SK-N-SH (cell line): ENCODE results near the gene POLR3GL. TPM values are rescaled to one million over a fixed set of nuclear protein-coding genes. Genes with fewer than 3 reads are reported as not detected.

Experiments
- CTCF ChIA-PET: fragments of 300-600, 350-600 bp; formaldehyde crosslinking; extraction: SDS; loops from one replicate; lab custom pipeline; 2021; lab: Yijun Ruan, JAX
- POLR2A ChIA-PET: fragments of 350-600 bp; sonication (Branson Sonifier 250); formaldehyde crosslinking; extraction: SDS; loops from one replicate; lab custom pipeline; 2020; ENCODE audit warnings: antibody characterized with exemption, inconsistent platforms; lab: Yijun Ruan, JAX
- DNase-seq: peaks from one replicate; pipeline ENCODE4 v3.0.0; 2012
- H2AFZ ChIP-seq: fragments of 200-600 bp; sonication (generic); 2 replicates; pipeline ENCODE4 v1.8.1; 2016; ENCODE audit warnings: antibody characterized with exemption, mild to moderate bottlenecking, low read depth
- H3F3A ChIP-seq: fragments of 200-600 bp; sonication (generic); replicated peaks from 2 replicates; pipeline ENCODE3; 2016; ENCODE audit warnings: antibody characterized with exemption, mild to moderate bottlenecking; ENCODE audit not compliant: insufficient read depth
- H3K27ac ChIP-seq, 2 experiments: fragments of 200-500 bp in 1 of 2; fragments of 200-600 bp in 1 of 2; sonication (Bioruptor generic) in 1 of 2; sonication (generic), shearing (Covaris generic) in 1 of 2; 2 replicates each; pipeline versions ENCODE4 v1.5.1 to v1.6.1; 2014 to 2016; ENCODE audit warnings: low read depth in 2 of 2, inconsistent platforms in 1 of 2, low read length in 1 of 2, mild to moderate bottlenecking in 1 of 2, mixed read lengths in 1 of 2
- H3K27me3 ChIP-seq: fragments of 200-600 bp; sonication (generic), shearing (Covaris generic); 2 replicates; pipeline ENCODE4 v1.6.1; 2016; ENCODE audit warnings: mixed run types; ENCODE audit not compliant: insufficient read depth
- H3K36me3 ChIP-seq, 2 experiments: fragments of 200-500 bp in 1 of 2; fragments of 200-600 bp in 1 of 2; sonication (Bioruptor generic) in 1 of 2; sonication (generic) in 1 of 2; replicated peaks in 1 of 2; 2 replicates each; pipeline versions ENCODE3 to v1.5.1; 2014 to 2016; ENCODE audit warnings: low read length in 1 of 2, mild to moderate bottlenecking in 1 of 2; ENCODE audit not compliant: insufficient read depth in 2 of 2, control insufficient read depth in 1 of 2
- H3K4me1 ChIP-seq, 2 experiments: fragments of 200-500 bp in 1 of 2; fragments of 200-600 bp in 1 of 2; sonication (Bioruptor generic) in 1 of 2; sonication (generic), shearing (Covaris generic) in 1 of 2; 2 replicates each; pipeline versions ENCODE4 v1.5.1 to v1.6.1; 2014 to 2016; ENCODE audit warnings: low read depth in 1 of 2, low read length in 1 of 2, mixed run types in 1 of 2; ENCODE audit not compliant: insufficient read depth in 2 of 2, control insufficient read depth in 1 of 2
- H3K4me2 ChIP-seq: fragments of 200-600 bp; sonication (generic), shearing (Covaris generic); 2 replicates; pipeline ENCODE4 v1.6.1; 2017; ENCODE audit warnings: mixed run types
- H3K4me3 ChIP-seq, 2 experiments: fragments of 200-500 bp in 1 of 2; fragments of 200-600 bp in 1 of 2; sonication (Bioruptor generic) in 1 of 2; sonication (generic), shearing (Covaris generic) in 1 of 2; 2 replicates each; pipeline versions ENCODE4 v1.5.1 to v1.8.1; 2014 to 2016; ENCODE audit warnings: low read depth in 2 of 2, inconsistent platforms in 1 of 2, low read length in 1 of 2, mild to moderate bottlenecking in 1 of 2, mixed read lengths in 1 of 2, moderate library complexity in 1 of 2
- H3K79me2 ChIP-seq: fragments of 200-600 bp; sonication (generic); 2 replicates; pipeline ENCODE4 v1.8.1; 2017; ENCODE audit warnings: mild to moderate bottlenecking; ENCODE audit not compliant: insufficient read depth
- H3K9ac ChIP-seq: fragments of 200-600 bp; sonication (generic); 2 replicates; pipeline ENCODE4 v1.6.1; 2017; ENCODE audit warnings: mixed run types
- H3K9me2 ChIP-seq: fragments of 200-600 bp; sonication (generic); 2 replicates; pipeline ENCODE4 v1.6.1; 2017; ENCODE audit warnings: mixed run types
- H3K9me3 ChIP-seq: fragments of 200-600 bp; sonication (generic); 2 replicates; pipeline ENCODE4 v1.6.1; 2017; ENCODE audit warnings: mixed run types, mild to moderate bottlenecking, moderate library complexity
- H4K20me1 ChIP-seq: fragments of 200-600 bp; sonication (generic); 2 replicates; pipeline ENCODE4 v1.6.1; 2017; ENCODE audit warnings: mild to moderate bottlenecking, mixed run types; ENCODE audit not compliant: insufficient read depth
- ELF1 ChIP-seq: IDR thresholded peaks from 2 replicates; pipeline ENCODE4 v1.4.0; 2012
- EZH2phosphoT487 ChIP-seq: fragments of 200-600 bp; sonication (generic); IDR thresholded peaks from 2 replicates; pipeline ENCODE4 v1.6.1; 2017; ENCODE audit warnings: low read depth, mixed run types, mild to moderate bottlenecking, antibody characterized with exemption, moderate library complexity, borderline replicate concordance
- FOSL2 ChIP-seq: IDR thresholded peaks from 2 replicates; pipeline ENCODE4 v1.4.0; 2012; ENCODE audit warnings: low read depth, mild to moderate bottlenecking, moderate library complexity, borderline replicate concordance
- FOXJ3 ChIP-seq: sonication (generic); formaldehyde crosslinking; IDR thresholded peaks from 2 replicates; pipeline ENCODE4 v1.5.1; 2020; ENCODE audit warnings: mild to moderate bottlenecking, missing genetic modification reagents
- GABPA ChIP-seq: IDR thresholded peaks from 2 replicates; pipeline ENCODE4 v1.4.0; 2012; ENCODE audit warnings: low read depth, mild to moderate bottlenecking
- GATA2 ChIP-seq: sonication (generic); formaldehyde crosslinking; IDR thresholded peaks from 2 replicates; pipeline ENCODE4 v1.5.0; 2020; ENCODE audit warnings: mild to moderate bottlenecking, missing genetic modification reagents
- MEF2A ChIP-seq: IDR thresholded peaks from 2 replicates; pipeline ENCODE4 v1.4.0; 2012; ENCODE audit warnings: low read depth, borderline replicate concordance
- NFIC ChIP-seq: IDR thresholded peaks from 2 replicates; pipeline ENCODE4 v1.4.0; 2012; ENCODE audit warnings: borderline replicate concordance
- NRF1 ChIP-seq: IDR thresholded peaks from 2 replicates; pipeline ENCODE4 v1.6.1; 2012; ENCODE audit warnings: low read depth, mild to moderate bottlenecking, low read length
- POLR2AphosphoS5 ChIP-seq: IDR thresholded peaks from 2 replicates; pipeline ENCODE4 v1.6.1; 2012; ENCODE audit warnings: low read depth, low read length
- RAD21 ChIP-seq: IDR thresholded peaks from 2 replicates; pipeline ENCODE4 v1.6.1; 2012; ENCODE audit warnings: mild to moderate bottlenecking, low read length
- RCOR1 ChIP-seq: fragments of 150-350 bp; IDR thresholded peaks from 2 replicates; pipeline ENCODE4 v1.6.1; 2017; ENCODE audit warnings: antibody characterized with exemption, low read length
- RFX5 ChIP-seq: IDR thresholded peaks from 2 replicates; pipeline ENCODE4 v1.6.1; 2012; ENCODE audit warnings: mild to moderate bottlenecking, improper control_type of control experiment, low read length
- RXRA ChIP-seq: IDR thresholded peaks from 2 replicates; pipeline ENCODE4 v1.4.0; 2012; ENCODE audit warnings: low read depth, mild to moderate bottlenecking, borderline replicate concordance
- TAF1 ChIP-seq: IDR thresholded peaks from 2 replicates; pipeline ENCODE4 v1.6.1; 2012; ENCODE audit warnings: low read depth, mild to moderate bottlenecking, low read length, moderate library complexity, borderline replicate concordance
- TCF12 ChIP-seq: IDR thresholded peaks from 2 replicates; pipeline ENCODE4 v1.4.0; 2012
- YY1 ChIP-seq: IDR thresholded peaks from 2 replicates; pipeline ENCODE4 v1.4.0; 2012; ENCODE audit warnings: low read depth, mild to moderate bottlenecking
- WGBS: methylation state at CpG from one replicate; pipeline ENCODE4 v1.1.6; 2017; ENCODE audit warnings: low lambda C conversion rate; 5-methylcytosine and 5-hydroxymethylcytosine counted together
- polyA plus RNA-seq, 3 experiments: library from polyadenylated mRNA; depleted of rRNA; stranded (reverse); fragments of >200 nt; gene quantifications; 2 replicates each; pipeline ENCODE4 v1.2.3, GENCODE V29; 2012
- TF ChIP-seq, protein P1 (sequence below): IDR thresholded peaks from 2 replicates; pipeline ENCODE4 v1.4.0; 2012; ENCODE audit warnings: low read depth, borderline replicate concordance
- TF ChIP-seq, protein P2 (sequence below): fragments of 150-350 bp; IDR thresholded peaks from 2 replicates; pipeline ENCODE4 v1.6.1; 2016; ENCODE audit warnings: mild to moderate bottlenecking, low read depth, low read length
- TF ChIP-seq, protein P3 (sequence below): fragments of 200-600 bp; sonication (generic); IDR thresholded peaks from 2 replicates; pipeline ENCODE4 v1.6.1; 2017; ENCODE audit warnings: antibody characterized with exemption, mild to moderate bottlenecking, moderate library complexity
- TF ChIP-seq, protein P4 (sequence below): IDR thresholded peaks from 2 replicates; pipeline ENCODE4 v1.4.0; 2012; ENCODE audit warnings: low read depth
- TF ChIP-seq, protein P5 (sequence below): IDR thresholded peaks from 2 replicates; pipeline ENCODE4; 2012
- TF ChIP-seq, protein P6 (sequence below): IDR thresholded peaks from 2 replicates; pipeline ENCODE4 v1.6.1; 2012; ENCODE audit warnings: mild to moderate bottlenecking, low read depth, low read length, moderate library complexity

Gene POLR3GL
- polyA plus RNA-seq, 1 of the 3 experiments (the other 2 are of a cell fraction), result 15.8 TPM

DNA sequence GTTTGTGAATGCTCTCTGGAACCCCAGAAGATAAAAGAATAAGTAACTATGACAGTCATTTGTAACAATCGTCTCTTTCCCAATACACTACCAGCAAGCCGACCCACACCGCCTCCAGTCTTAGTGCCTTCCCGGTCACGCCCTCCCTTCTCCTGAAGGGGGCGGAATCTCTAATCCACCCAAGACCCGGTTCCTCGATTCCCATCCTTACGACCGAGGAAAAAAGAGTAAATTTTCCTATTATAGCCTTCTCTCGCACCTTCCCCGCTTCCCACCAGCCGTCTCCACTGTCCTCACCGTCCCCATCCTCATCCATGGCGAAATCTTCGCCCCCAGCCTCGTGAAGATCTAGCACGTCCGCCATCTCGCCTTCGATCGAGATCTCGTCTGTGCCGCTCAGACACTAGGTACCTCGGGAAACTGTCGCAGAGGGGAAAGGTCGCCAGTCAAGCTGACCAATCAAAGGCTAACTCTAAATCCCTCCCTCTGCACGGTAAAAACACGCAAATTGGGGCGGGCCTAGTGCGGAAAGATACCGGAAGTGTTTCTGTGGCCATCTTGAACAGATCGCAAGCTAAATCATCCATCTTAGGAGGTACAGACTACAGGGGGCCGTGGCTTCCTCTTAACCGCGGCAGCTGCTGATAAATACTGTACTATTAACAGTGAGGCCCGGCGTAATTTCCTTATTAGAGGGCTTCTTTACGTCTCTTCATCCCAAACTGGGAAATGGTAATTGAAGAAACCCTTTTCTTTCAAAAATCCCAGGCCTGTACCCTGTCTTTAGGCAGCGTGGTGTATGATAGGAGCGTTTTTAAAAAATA is 37.2 kb upstream of the POLR3GL start, which contains the start of gene RBM8A:
RBM8A (minus strand) TSS at position 422 of the 824 bp plus-strand sequence; CDS start at position 364, 58 bp downstream.
- CTCF ChIA-PET, result interaction anchor here (0.7 to 3.4 kb wide), 23 partner anchors 9 to 125 kb away, joined by 3 to 11 read pairs (median 5); partner anchors contain the start of genes ANKRD34A, ITGA10, NUDT17 and PEX11B
- Histone ChIP-seq H3K27ac (peak within 1 kb of the TSS; percentile 95 to 96), H3F3A (peaks cover 45% of the 10 kb centered on the region), H3K4me3 (peak within 1 kb of the TSS; percentile 80 to 82), H3K36me3 (peaks cover 17 to 26% of the 10 kb centered on the region in 2 experiments), H3K79me2 (peaks cover 24% of the 10 kb centered on the region), H3K9me2 (no peaks in the 10 kb centered on the region), H3K27me3 (no peaks in the 10 kb centered on the region), H4K20me1 (no peaks in the 10 kb centered on the region), H2AFZ (peak within 1 kb of the TSS; percentile 80), H3K4me1 (peaks cover 7% of the 10 kb centered on the region in 2 experiments), H3K9ac (peak within 1 kb of the TSS; percentile 99), H3K9me3 (no peaks in the 10 kb centered on the region), H3K4me2 (peak within 1 kb of the TSS; percentile 87)
- peak; percentile 83 for DNase-seq
- POLR2A ChIA-PET, result interaction anchor here (0.6 to 2.3 kb wide), 16 partner anchors 9 to 125 kb away, joined by 3 to 34 read pairs (median 4); partner anchors contain the start of genes ANKRD34A, LIX1L, NUDT17 and PEX11B
- 1% methylated on average over 41 of the region's 41 CpGs for WGBS
- TF ChIP-seq NFIC, result no peak
- no peak for TF ChIP-seq FOSL2
- TF ChIP-seq, protein P1, sequence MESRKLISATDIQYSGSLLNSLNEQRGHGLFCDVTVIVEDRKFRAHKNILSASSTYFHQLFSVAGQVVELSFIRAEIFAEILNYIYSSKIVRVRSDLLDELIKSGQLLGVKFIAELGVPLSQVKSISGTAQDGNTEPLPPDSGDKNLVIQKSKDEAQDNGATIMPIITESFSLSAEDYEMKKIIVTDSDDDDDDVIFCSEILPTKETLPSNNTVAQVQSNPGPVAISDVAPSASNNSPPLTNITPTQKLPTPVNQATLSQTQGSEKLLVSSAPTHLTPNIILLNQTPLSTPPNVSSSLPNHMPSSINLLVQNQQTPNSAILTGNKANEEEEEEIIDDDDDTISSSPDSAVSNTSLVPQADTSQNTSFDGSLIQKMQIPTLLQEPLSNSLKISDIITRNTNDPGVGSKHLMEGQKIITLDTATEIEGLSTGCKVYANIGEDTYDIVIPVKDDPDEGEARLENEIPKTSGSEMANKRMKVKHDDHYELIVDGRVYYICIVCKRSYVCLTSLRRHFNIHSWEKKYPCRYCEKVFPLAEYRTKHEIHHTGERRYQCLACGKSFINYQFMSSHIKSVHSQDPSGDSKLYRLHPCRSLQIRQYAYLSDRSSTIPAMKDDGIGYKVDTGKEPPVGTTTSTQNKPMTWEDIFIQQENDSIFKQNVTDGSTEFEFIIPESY, result peak; percentile 87
- peak; percentile 79 for TF ChIP-seq TAF1
- no peak for TF ChIP-seq RFX5
- peak; percentile 96 for TF ChIP-seq YY1
- TF ChIP-seq, protein P2, sequence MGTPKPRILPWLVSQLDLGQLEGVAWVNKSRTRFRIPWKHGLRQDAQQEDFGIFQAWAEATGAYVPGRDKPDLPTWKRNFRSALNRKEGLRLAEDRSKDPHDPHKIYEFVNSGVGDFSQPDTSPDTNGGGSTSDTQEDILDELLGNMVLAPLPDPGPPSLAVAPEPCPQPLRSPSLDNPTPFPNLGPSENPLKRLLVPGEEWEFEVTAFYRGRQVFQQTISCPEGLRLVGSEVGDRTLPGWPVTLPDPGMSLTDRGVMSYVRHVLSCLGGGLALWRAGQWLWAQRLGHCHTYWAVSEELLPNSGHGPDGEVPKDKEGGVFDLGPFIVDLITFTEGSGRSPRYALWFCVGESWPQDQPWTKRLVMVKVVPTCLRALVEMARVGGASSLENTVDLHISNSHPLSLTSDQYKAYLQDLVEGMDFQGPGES, result no peak
- TF ChIP-seq, protein P3, sequence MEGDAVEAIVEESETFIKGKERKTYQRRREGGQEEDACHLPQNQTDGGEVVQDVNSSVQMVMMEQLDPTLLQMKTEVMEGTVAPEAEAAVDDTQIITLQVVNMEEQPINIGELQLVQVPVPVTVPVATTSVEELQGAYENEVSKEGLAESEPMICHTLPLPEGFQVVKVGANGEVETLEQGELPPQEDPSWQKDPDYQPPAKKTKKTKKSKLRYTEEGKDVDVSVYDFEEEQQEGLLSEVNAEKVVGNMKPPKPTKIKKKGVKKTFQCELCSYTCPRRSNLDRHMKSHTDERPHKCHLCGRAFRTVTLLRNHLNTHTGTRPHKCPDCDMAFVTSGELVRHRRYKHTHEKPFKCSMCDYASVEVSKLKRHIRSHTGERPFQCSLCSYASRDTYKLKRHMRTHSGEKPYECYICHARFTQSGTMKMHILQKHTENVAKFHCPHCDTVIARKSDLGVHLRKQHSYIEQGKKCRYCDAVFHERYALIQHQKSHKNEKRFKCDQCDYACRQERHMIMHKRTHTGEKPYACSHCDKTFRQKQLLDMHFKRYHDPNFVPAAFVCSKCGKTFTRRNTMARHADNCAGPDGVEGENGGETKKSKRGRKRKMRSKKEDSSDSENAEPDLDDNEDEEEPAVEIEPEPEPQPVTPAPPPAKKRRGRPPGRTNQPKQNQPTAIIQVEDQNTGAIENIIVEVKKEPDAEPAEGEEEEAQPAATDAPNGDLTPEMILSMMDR, result peak; percentile 75
- TF ChIP-seq FOXJ3, result no peak
- no peak for TF ChIP-seq RCOR1
- TF ChIP-seq, protein P4, sequence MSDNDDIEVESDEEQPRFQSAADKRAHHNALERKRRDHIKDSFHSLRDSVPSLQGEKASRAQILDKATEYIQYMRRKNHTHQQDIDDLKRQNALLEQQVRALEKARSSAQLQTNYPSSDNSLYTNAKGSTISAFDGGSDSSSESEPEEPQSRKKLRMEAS, result peak; percentile 55
- no peak for TF ChIP-seq MEF2A
- TF ChIP-seq, protein P5, sequence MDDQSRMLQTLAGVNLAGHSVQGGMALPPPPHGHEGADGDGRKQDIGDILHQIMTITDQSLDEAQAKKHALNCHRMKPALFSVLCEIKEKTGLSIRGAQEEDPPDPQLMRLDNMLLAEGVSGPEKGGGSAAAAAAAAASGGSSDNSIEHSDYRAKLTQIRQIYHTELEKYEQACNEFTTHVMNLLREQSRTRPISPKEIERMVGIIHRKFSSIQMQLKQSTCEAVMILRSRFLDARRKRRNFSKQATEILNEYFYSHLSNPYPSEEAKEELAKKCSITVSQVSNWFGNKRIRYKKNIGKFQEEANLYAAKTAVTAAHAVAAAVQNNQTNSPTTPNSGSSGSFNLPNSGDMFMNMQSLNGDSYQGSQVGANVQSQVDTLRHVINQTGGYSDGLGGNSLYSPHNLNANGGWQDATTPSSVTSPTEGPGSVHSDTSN, result 0 out of 2 replicates have a peak, but pooled peaks have one; percentile 5
- peak; percentile 89 for TF ChIP-seq ELF1
- no peak for TF ChIP-seq EZH2phosphoT487
- peak; percentile 23; the same call in 1 of the 2 replicates for TF ChIP-seq RAD21
- TF ChIP-seq POLR2AphosphoS5, result peak; percentile 97
- peak; percentile 81 for TF ChIP-seq GABPA
- no peak for TF ChIP-seq TCF12
- no peak for TF ChIP-seq NRF1
- peak; percentile 82 for TF ChIP-seq GATA2 (CRISPR knock-in tag)
- TF ChIP-seq, protein P6, sequence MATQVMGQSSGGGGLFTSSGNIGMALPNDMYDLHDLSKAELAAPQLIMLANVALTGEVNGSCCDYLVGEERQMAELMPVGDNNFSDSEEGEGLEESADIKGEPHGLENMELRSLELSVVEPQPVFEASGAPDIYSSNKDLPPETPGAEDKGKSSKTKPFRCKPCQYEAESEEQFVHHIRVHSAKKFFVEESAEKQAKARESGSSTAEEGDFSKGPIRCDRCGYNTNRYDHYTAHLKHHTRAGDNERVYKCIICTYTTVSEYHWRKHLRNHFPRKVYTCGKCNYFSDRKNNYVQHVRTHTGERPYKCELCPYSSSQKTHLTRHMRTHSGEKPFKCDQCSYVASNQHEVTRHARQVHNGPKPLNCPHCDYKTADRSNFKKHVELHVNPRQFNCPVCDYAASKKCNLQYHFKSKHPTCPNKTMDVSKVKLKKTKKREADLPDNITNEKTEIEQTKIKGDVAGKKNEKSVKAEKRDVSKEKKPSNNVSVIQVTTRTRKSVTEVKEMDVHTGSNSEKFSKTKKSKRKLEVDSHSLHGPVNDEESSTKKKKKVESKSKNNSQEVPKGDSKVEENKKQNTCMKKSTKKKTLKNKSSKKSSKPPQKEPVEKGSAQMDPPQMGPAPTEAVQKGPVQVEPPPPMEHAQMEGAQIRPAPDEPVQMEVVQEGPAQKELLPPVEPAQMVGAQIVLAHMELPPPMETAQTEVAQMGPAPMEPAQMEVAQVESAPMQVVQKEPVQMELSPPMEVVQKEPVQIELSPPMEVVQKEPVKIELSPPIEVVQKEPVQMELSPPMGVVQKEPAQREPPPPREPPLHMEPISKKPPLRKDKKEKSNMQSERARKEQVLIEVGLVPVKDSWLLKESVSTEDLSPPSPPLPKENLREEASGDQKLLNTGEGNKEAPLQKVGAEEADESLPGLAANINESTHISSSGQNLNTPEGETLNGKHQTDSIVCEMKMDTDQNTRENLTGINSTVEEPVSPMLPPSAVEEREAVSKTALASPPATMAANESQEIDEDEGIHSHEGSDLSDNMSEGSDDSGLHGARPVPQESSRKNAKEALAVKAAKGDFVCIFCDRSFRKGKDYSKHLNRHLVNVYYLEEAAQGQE, result no peak
- no peak for TF ChIP-seq RXRA
